Gastroesophageal sphincter (tissue), 4 donors: ENCODE data around the gene MTHFS. TPM values are rescaled to one million over a fixed set of nuclear protein-coding genes. Genes with fewer than 3 reads are reported as not detected.
A peak's percentile ranks its signal among the peaks of the same experiment; 100 is the strongest.

Source experiments
- ATAC-seq: fragments of 150-250 bp; one replicate; pipeline ENCODE4 v1.9.1; 2016; ENCODE audit warnings: mild to moderate bottlenecking, moderate library complexity
- H3K27ac ChIP-seq, 4 donors: fragments of 200-600 bp; sonication (generic) in 3 of 4; 1 replicate in 3 of 4; 2 replicates in 1 of 4; pipeline ENCODE4 v1.5.1; 2016 to 2019
- H3K27me3 ChIP-seq: fragments of 200-600 bp; sonication (generic); one replicate; pipeline ENCODE4 v1.5.1; 2019
- H3K36me3 ChIP-seq, 2 donors: fragments of 200-600 bp; sonication (generic); one replicate each; pipeline ENCODE4 v1.5.1; 2019; ENCODE audit warnings: control low read depth in 1 of 2
- H3K4me1 ChIP-seq, 3 donors: fragments of 200-600 bp; sonication (generic); 1 replicate in 2 of 3; 2 replicates in 1 of 3; pipeline ENCODE4 v1.5.1; 2016 to 2019; ENCODE audit warnings: control low read depth in 2 of 3
- H3K4me3 ChIP-seq, 2 donors: fragments of 200-600 bp; sonication (generic); one replicate each; pipeline ENCODE4 v1.5.1; 2019; ENCODE audit warnings: mild to moderate bottlenecking in 1 of 2, moderate library complexity in 1 of 2
- H3K9me3 ChIP-seq, 3 donors: fragments of 200-600 bp; sonication (generic); one replicate each; pipeline ENCODE4 v1.5.1; 2017 to 2019; ENCODE audit warnings: control low read depth in 2 of 3
- CTCF ChIP-seq, 4 experiments: fragments of 200-600 bp in 2 of 4; fragments of 450-650 bp in 2 of 4; sonication (generic) in 1 of 4; IDR thresholded peaks; one replicate each; pipeline ENCODE4 v1.5.1; 2017 to 2019; ENCODE audit warnings: antibody characterized with exemption in 4 of 4, mild to moderate bottlenecking in 2 of 4, moderate library complexity in 2 of 4
- EP300 ChIP-seq: sonication (generic); formaldehyde crosslinking; IDR thresholded peaks from one replicate; pipeline ENCODE4 v1.6.1; 2017; ENCODE audit warnings: antibody characterized with exemption, mild to moderate bottlenecking
- POLR2A ChIP-seq, 2 donors: fragments of 450-650 bp; IDR thresholded peaks; one replicate each; pipeline ENCODE4 v1.6.1; 2017; ENCODE audit warnings: antibody characterized with exemption in 2 of 2, mild to moderate bottlenecking in 2 of 2, moderate library complexity in 1 of 2
- POLR2AphosphoS5 ChIP-seq: sonication (generic); formaldehyde crosslinking; IDR thresholded peaks from one replicate; pipeline ENCODE4 v1.6.1; 2017; ENCODE audit warnings: antibody characterized with exemption
- WGBS, 2 donors: methylation state at CpG; one replicate each; pipeline ENCODE4 v1.1.5; 2018; ENCODE audit warnings: low coverage in 1 of 2; 5-methylcytosine and 5-hydroxymethylcytosine counted together
- total RNA-seq, 4 donors: library from RNA; depleted of rRNA; stranded (reverse); fragments of >200 nt; gene quantifications; one replicate each; pipeline ENCODE4 v1.1.0, GENCODE V29; 2016

Gene MTHFS
- total RNA-seq, 4 donors from 2014 or later, result 7.9 to 12.8 (median 11.0) TPM

DNA sequence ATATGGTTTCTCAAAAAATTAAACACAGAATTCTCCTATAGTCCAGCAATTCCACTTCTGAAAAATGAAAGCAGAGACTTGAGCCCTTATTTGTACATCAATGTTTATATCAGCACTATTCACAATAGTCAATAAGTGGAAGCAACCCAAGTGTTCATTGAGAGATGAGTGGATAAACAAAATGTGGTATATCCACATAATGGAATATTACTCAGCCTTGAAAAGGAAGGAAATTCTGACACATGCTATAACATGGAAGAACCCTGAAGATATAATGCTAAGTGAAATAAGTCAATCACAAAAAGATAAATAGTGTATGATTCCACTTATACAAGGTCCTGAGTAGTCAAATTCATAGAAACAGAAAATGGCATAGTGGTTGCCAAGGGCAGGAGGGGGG lies 76.6 kb downstream of the MTHFS start:
- no peak for ATAC-seq
- peaks cover 0 to 14% (median 0%) of the 10 kb centered on the region in 3 donors for H3K9me3 ChIP-seq
- no peaks in the 10 kb centered on the region for H3K36me3 ChIP-seq
- no peaks in the 10 kb centered on the region for H3K27me3 ChIP-seq
- no peaks in the 10 kb centered on the region for H3K4me1 ChIP-seq
- no peak overlapping the region for H3K27ac ChIP-seq
- H3K4me3 ChIP-seq, result no peak overlapping the region
- TF ChIP-seq CTCF (IDR thresholded peaks at IDR 0.05), result no peak
- TF ChIP-seq POLR2A (IDR thresholded peaks at IDR 0.05), result no peak
- TF ChIP-seq POLR2AphosphoS5, result no peak
- no peak for TF ChIP-seq EP300

DNA sequence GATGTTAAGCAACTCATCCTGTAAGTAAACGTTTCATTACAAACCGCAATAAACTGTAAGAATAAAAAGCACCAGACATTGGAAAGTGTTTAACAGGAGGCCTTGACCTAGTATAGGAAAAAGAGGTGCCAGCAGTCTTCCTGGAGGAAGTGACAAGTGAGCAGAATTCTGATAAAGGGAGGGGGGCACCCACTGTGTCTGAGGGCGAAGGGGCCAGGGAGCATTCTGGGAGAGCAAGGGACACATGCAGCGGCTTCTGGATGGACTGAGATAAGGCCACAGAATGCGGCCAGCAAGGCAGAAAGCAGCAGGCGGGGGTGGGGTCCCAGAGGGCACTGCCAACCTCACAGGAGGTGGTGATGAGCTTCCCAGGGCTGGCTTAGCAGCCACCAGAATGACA lies 80.2 kb downstream of the MTHFS start:
- Histone ChIP-seq H3K4me1 (peaks cover 0 to 12% (median 4%) of the 10 kb centered on the region in 3 donors), H3K9me3 (peaks cover 0 to 14% (median 0%) of the 10 kb centered on the region in 3 donors), H3K27ac (no peak overlapping the region), H3K36me3 (no peaks in the 10 kb centered on the region), H3K4me3 (no peak overlapping the region), H3K27me3 (no peaks in the 10 kb centered on the region)
- 50 to 60% methylated on average over 1 to 3 of the region's 6 CpGs for WGBS, 2 donors
- TF ChIP-seq POLR2A (IDR thresholded peaks at IDR 0.05) (no peak), POLR2AphosphoS5 (no peak), EP300 (no peak), CTCF (IDR thresholded peaks at IDR 0.05) (no peak)
- no peak for ATAC-seq

DNA sequence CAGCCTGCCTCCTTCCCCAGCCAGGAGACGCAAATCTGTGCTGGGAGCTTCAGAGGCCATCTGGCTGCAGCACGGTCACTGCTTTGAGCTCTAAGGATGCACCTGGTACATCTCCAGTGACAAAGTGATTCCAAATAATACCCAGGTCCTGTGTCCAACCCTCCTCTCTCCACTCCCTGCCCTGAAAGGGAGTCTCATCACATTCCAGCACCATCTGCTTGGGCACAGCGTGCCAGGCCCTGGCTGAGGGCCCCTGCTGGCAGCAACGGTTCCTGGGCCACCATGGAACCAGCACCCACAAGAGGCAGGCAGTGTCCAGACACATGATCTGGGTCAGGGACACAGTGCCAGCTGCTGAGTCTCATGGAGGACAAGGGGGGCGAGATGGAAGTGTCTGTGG lies 81.3 kb downstream of the MTHFS start:
- Histone ChIP-seq H3K27me3 (no peaks in the 10 kb centered on the region), H3K4me3 (no peak overlapping the region), H3K36me3 (no peaks in the 10 kb centered on the region), H3K9me3 (peaks cover 0 to 10% (median 0%) of the 10 kb centered on the region in 3 donors), H3K4me1 (peaks cover 0 to 15% (median 4%) of the 10 kb centered on the region in 3 donors), H3K27ac (no peak overlapping the region)
- 86 to 94% methylated on average over 2 to 3 of the region's 5 CpGs for WGBS, 2 donors
- ATAC-seq, result no peak
- TF ChIP-seq CTCF (IDR thresholded peaks at IDR 0.05) (no peak), POLR2AphosphoS5 (no peak), EP300 (no peak), POLR2A (IDR thresholded peaks at IDR 0.05) (no peak)

- no peak for ATAC-seq
- WGBS, 2 donors, result 34 to 57% methylated on average over 2 to 3 of the region's 3 CpGs
- no peaks in the 10 kb centered on the region for H3K27me3 ChIP-seq
- TF ChIP-seq CTCF (IDR thresholded peaks at IDR 0.05), result no peak
- TF ChIP-seq EP300, result no peak
- TF ChIP-seq POLR2A (IDR thresholded peaks at IDR 0.05), result no peak
- no peak for TF ChIP-seq POLR2AphosphoS5
- H3K4me3 ChIP-seq, result no peak overlapping the region
- peaks cover 0 to 15% (median 4%) of the 10 kb centered on the region in 3 donors for H3K4me1 ChIP-seq
- H3K27ac ChIP-seq, result no peak overlapping the region
- no peaks in the 10 kb centered on the region for H3K36me3 ChIP-seq
- no peaks in the 10 kb centered on the region for H3K9me3 ChIP-seq
Observed at GRCh38 chr15:79812541-79812940, 84.3 kb downstream of the MTHFS start.

- no peaks in the 10 kb centered on the region for H3K27me3 ChIP-seq
- no peaks in the 10 kb centered on the region for H3K9me3 ChIP-seq
- TF ChIP-seq EP300 (no peak), POLR2A (IDR thresholded peaks at IDR 0.05) (no peak), CTCF (IDR thresholded peaks at IDR 0.05) (no peak)
- WGBS, 2 donors, result 37 to 61% methylated on average over 13 to 15 of the region's 15 CpGs
- peak; percentile 55 for ATAC-seq
- H3K36me3 ChIP-seq, result no peaks in the 10 kb centered on the region
- no peak overlapping the region for H3K27ac ChIP-seq
- no peak overlapping the region for H3K4me3 ChIP-seq
- peaks cover 0 to 15% (median 4%) of the 10 kb centered on the region in 3 donors for H3K4me1 ChIP-seq
Observed at GRCh38 chr15:79811406-79812405, 85.1 kb downstream of the MTHFS start.
